ENCODE data around the gene AKT1S1.
"Not testable (repeated sequence)": the region's sequence is repeated elsewhere in the genome, so short reads cannot be mapped to it uniquely, and the experiment has no call there.

Gene AKT1S1

DNA sequence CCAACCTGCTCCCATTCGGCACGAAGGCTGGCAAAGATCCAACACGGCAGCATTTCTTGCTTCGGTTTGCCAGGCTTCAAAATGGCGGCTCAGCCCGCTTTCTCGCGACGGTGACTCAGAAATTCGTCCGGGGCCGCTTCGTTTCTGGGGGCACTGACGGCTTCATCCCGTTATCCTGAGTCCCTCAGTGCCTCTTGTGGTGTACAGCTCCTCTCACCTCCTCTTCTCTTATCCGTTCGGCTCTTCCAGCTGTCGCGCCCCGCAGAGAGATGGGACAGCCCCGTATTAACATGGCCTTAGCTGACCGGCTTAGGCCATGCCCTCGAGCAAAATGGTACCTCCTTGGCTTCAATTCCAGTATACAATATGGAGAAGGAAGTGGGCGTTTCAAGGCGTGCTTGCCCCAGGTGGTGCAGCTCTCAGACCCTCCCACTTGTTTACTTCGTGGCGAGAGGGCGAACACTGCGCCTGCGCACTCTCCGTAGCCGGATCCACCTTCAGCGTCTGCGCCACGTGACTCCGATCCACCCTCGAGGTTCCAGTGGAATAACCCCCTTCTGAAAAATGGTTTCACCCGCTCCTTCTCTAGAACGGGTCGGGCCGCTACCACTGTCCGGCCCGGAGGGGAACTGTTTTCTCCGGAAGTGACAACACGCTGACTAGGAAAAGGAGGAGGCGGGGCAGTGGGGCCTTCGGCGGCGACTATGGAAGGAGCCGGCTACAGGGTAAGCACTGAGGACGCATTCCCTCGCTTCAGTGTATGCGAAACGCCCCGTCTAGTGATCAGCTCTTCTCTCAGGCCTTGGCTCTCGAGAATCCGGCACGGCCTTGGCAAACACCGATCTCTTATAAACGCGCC lies at the start of gene AKT1S1, which contains the start of gene TBC1D17:
Gene AKT1S1, minus strand, starts transcription at position 336 of the 859 bp plus-strand sequence. CDS start 4,060 bp downstream, outside the sequence.
Gene TBC1D17, plus strand, starts transcription at position 683 of the 859 bp plus-strand sequence. Its CDS starts 22 bp downstream, at position 705.
- TF ChIP-seq CTCF (IDR thresholded peaks at IDR 0.05; ENCODE audit: low read depth, low read length, missing control alignments) = no peak
- peak; percentile 100 for DNase-seq (ENCODE audit: low read depth)
- H3K4me3 ChIP-seq (ENCODE audit: low read depth, low read length) = peak within 1 kb of the TSS; percentile 89

- TF ChIP-seq CTCF (IDR thresholded peaks at IDR 0.05; ENCODE audit: low read depth, low read length, missing control alignments) = no peak
- no peak for DNase-seq (ENCODE audit: low read depth)
- H3K4me3 ChIP-seq (ENCODE audit: low read depth, low read length) = peak overlapping the region; percentile 63
Observed at GRCh38 chr19:49926515-49926914, 49.4 kb upstream of the AKT1S1 start.

GRCh38 chr19:49925486-49925885 lies 48.3 kb upstream of the AKT1S1 start:
- DNase-seq (ENCODE audit: low read depth) = no peak
- no peak for TF ChIP-seq CTCF (IDR thresholded peaks at IDR 0.05; ENCODE audit: low read depth, low read length, missing control alignments)
- peak overlapping the region; percentile 29; the same call in 1 of the 2 replicates for H3K4me3 ChIP-seq (ENCODE audit: low read depth, low read length)

GRCh38 chr19:49924881-49925210 lies 47.7 kb upstream of the AKT1S1 start:
- peak overlapping the region; percentile 36 for H3K4me3 ChIP-seq (ENCODE audit: low read depth, low read length)
- DNase-seq (ENCODE audit: low read depth) = not testable (repeated sequence)

- no peak for DNase-seq (ENCODE audit: low read depth)
- peak overlapping the region; percentile 36 for H3K4me3 ChIP-seq (ENCODE audit: low read depth, low read length)
- no peak for TF ChIP-seq CTCF (IDR thresholded peaks at IDR 0.05; ENCODE audit: low read depth, low read length, missing control alignments)
Observed at GRCh38 chr19:49924004-49924880, 47.1 kb upstream of the AKT1S1 start.

DNA sequence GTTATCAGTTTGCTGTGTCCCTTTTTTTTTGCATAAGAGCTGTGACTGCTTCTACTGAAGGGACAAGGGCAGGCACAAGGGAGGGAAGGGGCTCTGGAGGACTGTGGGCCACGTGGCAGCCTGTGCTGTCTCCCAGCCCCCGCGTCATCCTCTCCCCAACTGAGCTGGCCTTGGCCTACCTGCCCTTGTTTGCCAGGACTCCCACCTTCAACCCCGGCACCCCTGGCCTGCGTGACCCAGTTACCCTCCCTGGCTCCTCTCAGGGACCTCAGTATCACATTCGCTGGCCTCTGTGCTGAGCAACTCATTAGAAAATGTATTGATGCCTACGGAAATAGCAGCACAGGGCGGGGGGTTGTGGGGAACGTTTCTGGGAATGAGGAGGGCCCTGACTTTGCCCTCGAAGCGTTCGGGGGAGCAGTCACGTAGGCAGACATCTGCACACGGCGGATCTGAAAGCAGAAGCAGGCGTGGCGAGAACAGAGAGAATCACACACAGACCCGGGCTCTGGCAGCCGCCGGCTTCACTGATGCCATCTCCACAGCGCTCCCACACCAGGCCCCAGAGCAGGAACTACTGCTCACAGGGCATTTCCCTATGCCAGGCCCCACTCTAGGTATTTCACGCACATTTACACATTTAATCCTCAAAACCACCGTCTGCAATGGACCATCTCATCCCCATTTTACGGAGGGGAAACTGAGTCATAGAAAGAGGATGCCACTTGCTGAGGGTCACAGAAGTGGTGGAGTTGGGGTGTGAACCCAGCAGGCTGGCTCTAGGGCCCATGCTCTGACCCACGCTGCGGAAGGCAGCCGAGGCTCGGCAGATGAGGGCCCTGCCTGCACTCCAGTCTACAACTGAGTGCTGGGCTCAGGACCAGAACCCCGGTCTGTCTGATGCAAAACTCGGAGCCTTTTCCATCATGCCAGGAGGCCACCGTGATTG lies 46.2 kb upstream of the AKT1S1 start:
- TF ChIP-seq CTCF (IDR thresholded peaks at IDR 0.05; ENCODE audit: low read depth, low read length, missing control alignments) = no peak
- H3K4me3 ChIP-seq (ENCODE audit: low read depth, low read length) = peak overlapping the region; percentile 36
- no peak for DNase-seq (ENCODE audit: low read depth)
